Activated CD8-positive, alpha-beta memory T cell treated with anti-CD3 and anti-CD28 coated beads, Interleukin-2, amount 50 U/mL, for 24 hours (primary cell): ENCODE results near the gene OPN1SW.

Source experiments
- DNase-seq: peaks from one replicate; pipeline ENCODE4 v3.0.0-alpha.2; 2020; ENCODE audit errors: extremely low read depth

The OPN1SW gene, protein sequence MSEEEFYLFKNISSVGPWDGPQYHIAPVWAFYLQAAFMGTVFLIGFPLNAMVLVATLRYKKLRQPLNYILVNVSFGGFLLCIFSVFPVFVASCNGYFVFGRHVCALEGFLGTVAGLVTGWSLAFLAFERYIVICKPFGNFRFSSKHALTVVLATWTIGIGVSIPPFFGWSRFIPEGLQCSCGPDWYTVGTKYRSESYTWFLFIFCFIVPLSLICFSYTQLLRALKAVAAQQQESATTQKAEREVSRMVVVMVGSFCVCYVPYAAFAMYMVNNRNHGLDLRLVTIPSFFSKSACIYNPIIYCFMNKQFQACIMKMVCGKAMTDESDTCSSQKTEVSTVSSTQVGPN

GRCh38 chr7:128775744-128776474, at the start of gene OPN1SW:
TSS of gene OPN1SW (minus strand) at chr7:128775794. CDS start at chr7:128775781, 13 bp downstream.
- DNase-seq = no peak

GRCh38 chr7:128821724-128822123, 46.1 kb upstream of the OPN1SW start:
- DNase-seq = no peak

GRCh38 chr7:128818694-128819093, 43.1 kb upstream of the OPN1SW start:
- DNase-seq = no peak

GRCh38 chr7:128815289-128815942, 39.8 kb upstream of the OPN1SW start:
- no peak for DNase-seq

GRCh38 chr7:128814499-128814898, 38.9 kb upstream of the OPN1SW start:
- DNase-seq = no peak

DNA sequence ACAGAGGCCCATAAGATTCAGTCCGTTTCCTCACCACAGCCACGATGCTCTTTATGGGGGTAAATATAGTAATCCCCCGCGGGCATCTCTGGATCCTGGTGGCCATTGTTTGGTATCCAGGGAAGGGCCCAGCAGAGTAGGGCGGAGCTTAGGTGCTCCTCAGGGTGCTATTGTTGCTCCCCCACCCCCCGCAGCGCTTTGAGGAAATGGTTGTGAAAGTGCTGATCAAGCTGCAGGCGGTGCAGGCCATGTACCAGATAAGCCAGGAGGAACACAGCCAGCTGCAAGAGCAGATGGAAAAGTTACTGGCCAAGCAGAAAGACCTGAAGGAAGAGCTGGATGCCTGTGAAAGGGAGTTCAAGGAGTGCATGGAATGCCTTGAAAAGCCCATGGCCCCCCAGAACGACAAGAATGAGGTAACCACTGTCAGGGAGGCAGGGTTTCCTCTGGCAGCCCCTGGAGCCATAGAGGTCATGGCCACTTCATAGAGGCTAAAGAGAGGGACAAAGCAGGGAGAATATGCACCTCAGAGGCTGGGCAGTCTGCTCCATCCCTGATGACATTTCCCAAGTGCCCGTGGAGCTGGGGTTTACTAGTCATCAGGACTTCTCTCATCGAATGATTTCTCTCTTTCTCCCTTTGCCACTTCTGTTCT, 37.0 kb upstream of the OPN1SW start:
- no peak for DNase-seq

DNA sequence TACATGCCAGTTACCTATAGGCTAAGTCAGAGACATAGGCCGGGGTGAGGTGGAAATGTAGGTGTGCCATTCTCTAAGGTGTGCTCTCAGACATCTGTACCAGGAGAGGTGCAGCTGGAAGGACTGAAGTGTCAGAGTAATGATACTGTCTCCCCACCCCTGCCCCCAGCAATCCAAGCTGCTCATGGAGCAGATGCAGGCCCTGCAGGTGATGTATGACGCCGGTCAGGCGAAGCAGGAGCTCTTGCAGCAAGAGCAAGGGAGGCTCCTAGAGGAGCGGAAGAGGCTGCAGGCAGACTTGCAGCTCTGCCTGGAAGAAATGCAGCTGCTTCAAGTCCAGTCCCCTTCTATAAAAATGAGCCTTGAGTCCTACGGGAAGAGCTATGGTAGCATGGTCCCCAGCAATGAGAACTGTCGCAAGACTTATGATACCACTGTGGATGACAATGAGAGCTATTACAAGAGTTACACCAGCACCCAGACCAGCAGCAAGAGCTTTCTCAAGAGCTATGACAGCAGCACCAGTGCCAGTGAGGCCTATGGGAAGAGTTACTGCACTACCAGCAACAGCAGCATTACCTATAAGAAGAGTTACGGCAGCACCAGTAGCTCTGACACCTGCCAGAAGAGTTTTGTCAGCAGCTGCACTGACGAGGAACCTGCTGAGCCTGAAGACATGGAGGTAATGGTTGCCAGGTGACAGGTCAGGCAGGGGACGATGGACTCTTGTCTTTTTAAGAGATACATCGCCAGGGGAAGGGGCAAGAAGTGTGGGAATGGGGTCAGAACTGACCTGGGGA, 36.2 kb upstream of the OPN1SW start:
- DNase-seq = no peak

DNA sequence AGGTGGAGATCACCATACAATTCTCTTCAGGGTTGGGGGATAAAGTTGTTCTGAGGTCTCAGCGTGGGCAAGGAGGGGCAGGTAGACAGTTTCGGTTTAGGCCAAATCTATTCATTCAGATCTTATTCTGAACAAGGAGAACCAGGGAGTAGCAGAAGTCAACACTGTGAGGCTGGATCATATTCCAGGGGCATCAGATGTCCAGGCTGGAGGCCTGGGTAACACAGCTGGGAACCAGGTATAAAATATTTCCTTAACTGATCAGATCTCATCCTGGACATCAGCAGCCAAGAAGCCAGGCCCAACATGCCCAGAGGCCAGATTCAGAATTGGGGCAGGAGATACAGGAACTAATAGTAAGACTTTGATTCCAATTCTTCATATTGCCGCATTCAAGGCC, 35.4 kb upstream of the OPN1SW start:
- DNase-seq = no peak

GRCh38 chr7:128810473-128810872, 34.9 kb upstream of the OPN1SW start:
- DNase-seq = no peak

DNA sequence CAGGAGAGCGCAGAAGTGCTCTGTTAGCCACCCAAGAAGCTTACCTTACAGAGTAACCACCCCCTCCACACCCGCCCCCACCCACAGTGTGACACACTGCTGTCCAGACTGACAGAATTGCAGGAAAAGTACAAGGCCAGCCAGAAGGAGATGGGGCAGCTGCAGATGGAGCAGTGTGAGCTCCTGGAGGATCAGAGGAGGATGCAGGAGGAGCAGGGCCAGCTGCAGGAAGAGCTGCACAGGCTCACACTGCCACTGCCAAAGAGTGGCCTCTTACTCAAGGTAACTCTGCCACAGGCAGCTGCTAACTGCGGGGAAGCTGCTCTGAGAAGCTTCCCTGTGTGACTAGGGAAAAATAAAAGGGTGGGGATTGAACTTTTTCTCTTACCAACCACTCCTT, 33.8 kb upstream of the OPN1SW start:
- DNase-seq = no peak

DNA sequence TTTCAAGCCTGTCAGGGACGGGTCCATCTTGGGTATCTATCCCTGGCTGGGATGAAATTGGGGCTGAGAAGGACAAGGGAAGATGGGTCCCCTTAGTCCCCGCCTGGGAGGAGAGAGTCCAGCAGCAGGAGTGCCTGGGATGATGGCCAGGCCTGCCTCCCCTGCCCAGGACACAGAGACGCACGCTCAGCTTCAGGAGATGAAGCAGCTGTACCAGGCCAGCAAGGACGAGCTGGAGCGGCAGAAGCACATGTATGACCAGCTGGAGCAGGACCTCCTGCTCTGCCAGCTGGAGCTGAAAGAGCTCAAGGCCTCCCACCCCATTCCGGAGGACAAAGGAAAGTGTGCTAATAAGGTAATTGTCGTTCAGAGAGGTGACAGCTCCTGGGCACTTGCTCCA, 31.6 kb upstream of the OPN1SW start:
- no peak for DNase-seq

DNA sequence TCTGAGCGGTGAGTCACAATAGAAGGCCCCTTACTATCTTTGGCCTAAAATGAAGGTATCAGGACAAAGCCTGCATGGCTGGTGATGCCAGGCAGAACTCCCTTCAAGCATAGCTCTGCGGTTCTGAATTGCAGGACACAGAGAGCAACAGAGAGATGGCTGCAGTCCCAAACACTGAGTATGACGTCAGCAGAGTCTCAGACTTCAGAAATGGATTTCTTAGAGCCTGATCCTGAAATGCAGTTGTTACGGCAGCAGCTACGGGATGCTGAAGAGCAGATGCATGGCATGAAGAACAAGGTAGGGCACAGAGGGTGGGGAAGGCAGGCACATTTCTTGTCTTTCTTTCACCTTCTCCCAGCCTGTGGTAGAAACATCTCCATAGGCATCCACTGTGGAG, 29.6 kb upstream of the OPN1SW start:
- DNase-seq = no peak

DNA sequence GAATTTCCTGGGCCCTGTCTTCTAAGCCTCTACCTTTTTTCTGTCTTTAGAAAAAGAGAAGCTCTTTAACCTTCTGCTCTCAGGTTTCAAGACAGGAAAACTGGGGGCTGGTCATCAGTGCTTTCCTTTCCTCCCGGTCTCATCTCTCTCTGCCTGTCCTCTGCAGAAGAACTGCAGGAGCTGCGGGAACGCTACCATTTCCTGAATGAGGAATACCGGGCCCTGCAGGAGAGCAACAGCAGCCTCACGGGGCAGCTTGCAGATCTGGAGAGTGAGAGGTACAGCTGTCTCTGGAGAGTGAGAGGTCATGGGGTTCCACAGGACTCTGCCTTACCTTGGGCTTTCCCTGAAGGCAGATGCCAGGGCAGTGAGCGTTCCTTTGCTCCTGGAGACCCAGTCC, 28.9 kb upstream of the OPN1SW start:
- DNase-seq = no peak

GRCh38 chr7:128801667-128802418, 26.2 kb upstream of the OPN1SW start:
- no peak for DNase-seq

DNA sequence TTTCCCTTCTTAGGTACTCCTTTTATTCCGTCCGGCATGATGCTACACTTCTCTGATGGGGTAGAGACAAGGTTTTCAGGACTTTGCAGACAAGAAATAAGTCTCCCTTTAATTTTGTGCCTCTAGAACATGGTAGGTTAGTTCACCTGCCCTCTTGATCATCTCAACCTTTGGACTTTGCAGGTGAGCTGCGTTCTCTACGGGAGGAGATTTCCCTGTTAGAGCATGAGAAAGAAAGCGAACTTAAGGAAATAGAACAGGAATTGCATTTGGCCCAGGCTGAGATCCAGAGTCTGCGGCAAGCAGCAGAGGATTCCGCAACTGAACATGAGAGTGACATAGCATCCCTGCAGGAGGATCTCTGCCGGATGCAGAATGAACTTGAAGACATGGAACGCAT, 25.4 kb upstream of the OPN1SW start:
- no peak for DNase-seq

GRCh38 chr7:128800567-128800966, 25.0 kb upstream of the OPN1SW start:
- DNase-seq = no peak

DNA sequence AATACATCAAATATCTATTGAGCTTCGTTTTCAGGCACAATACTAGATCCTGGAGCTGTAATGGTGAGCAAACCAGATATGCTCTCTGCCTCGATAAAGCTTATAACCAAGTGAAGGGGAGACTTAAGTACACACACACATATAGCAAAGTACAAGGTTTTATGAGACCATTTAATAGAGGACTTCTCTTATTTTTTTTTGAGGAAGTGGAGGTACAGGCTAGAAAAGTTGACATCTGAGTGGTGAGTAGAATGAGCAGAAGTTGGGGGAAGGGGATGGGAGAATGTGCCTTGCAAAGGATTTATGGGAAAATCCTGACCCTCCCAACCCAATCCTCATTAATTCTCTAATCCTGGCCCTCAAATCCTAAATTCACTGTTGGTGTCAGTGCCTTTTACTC, 23.9 kb upstream of the OPN1SW start:
- DNase-seq = no peak

- no peak for DNase-seq
These were observed 20.7 kb upstream of the OPN1SW start for GRCh38 chr7:128796327-128796726.

DNA sequence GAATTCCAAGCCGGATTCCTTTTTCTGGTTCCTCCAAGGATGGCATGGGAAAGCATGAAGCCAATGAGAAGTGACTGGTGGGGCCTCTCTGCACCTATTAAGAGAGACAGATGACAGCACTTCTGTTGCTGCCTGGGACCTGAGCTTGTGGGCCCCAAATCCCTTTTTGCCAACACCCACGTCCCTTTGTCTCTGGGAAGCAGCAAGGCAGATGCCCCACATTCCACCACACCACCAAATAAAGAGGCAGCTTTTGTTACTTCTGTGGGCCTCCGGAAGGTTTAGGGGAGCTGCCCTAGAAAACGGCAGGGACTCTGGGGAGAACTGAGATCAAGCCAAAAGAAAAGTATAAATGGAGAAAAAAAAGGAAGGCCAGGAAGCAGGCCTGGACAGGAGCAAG, 19.5 kb upstream of the OPN1SW start:
- DNase-seq = no peak

DNA sequence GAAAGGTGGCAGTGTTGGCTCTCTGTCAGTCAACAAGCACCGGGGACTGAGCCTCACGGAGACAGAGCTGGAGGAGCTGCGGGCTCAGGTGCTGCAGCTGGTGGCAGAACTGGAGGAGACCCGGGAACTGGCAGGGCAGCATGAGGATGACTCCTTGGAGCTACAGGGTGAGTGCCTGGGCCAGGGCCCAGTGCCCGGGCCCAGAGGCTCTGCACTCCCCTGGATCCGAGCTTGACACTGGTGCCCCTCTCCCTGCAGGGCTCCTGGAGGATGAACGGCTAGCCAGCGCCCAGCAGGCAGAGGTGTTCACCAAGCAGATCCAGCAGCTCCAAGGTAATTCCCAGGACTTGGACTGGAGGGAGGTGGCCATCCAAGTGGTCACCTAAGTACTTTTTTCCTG, 18.8 kb upstream of the OPN1SW start:
- DNase-seq = no peak

- no peak for DNase-seq
These were observed 18.4 kb upstream of the OPN1SW start for GRCh38 chr7:128794020-128794419.
